Measurements from ENCODE around the gene SLC5A7.

GRCh38 chr2:107988108-107988507 lies 1.8 kb downstream of the SLC5A7 start:
- TF ChIP-seq CTCF (IDR thresholded peaks at IDR 0.05) (no peak), POLR2A (IDR thresholded peaks at IDR 0.05) (no peak), POLR2AphosphoS5 (IDR thresholded peaks at IDR 0.05; ENCODE audit: insufficient read depth in 1 of 2, low read depth in 1 of 2) (no peak)
